Hepatocyte (in vitro differentiated cells): ENCODE data around the gene SLC7A7.

Experiments
- CTCF ChIP-seq: fragments of 200-600 bp; sonication (generic); IDR thresholded peaks from 2 replicates; pipeline ENCODE4 v1.5.1; 2016; ENCODE audit warnings: antibody characterized with exemption, mild to moderate bottlenecking; ENCODE audit not compliant: poor library complexity
- EZH2 ChIP-seq: fragments of 200-600 bp; sonication (generic); IDR thresholded peaks from 2 replicates; pipeline ENCODE4 v1.6.1; 2016; ENCODE audit warnings: antibody characterized with exemption, mild to moderate bottlenecking, borderline replicate concordance
- EZH2phosphoT487 ChIP-seq: fragments of 200-600 bp; sonication (generic); IDR thresholded peaks from one replicate; pipeline ENCODE4 v1.6.1; 2018; ENCODE audit warnings: antibody characterized with exemption, mild to moderate bottlenecking, low read depth, moderate library complexity; ENCODE audit not compliant: unreplicated experiment, severe bottlenecking

- no peak for TF ChIP-seq CTCF
- no peak for TF ChIP-seq EZH2phosphoT487
- no peak for TF ChIP-seq EZH2
Measured at GRCh38 chr14:22822016-22822570, 6.9 kb upstream of the SLC7A7 start.
